ENCODE results near the gene SCN9A.

DNA sequence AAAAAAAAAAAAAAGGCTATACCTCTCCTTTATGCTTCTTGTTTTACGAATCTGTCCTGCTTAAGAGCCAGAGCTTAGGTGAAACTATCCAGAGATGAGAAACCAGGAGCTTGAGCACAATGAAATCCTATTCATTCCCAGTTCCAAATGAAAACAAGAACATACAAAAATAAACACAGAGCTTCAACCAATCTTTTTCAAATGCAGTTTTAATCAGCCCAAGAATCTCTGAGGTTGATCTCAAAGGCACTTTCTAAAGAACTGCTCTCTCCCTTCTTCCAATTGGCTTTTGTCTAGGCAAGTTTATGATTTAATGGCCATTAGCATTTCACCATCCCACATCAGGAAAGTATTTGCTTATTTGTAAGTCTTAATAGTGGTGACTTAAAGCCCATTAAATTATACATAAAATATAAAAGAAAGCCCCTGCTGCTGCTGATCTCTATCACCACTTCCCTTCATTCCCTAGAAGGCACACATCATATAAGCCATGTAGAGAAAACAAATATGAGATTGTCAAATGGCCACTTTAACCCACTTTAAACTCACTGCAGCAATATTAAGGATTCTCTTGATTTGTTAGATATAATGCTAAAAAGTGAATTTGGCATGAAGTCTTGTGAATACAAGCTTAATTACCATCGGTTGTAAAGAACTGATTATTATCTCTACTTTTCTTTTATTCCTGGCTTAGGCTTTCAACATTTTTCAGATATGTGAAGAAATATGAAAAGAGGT is 29.3 kb upstream of the SCN9A start:
- TF ChIP-seq, protein P1, sequence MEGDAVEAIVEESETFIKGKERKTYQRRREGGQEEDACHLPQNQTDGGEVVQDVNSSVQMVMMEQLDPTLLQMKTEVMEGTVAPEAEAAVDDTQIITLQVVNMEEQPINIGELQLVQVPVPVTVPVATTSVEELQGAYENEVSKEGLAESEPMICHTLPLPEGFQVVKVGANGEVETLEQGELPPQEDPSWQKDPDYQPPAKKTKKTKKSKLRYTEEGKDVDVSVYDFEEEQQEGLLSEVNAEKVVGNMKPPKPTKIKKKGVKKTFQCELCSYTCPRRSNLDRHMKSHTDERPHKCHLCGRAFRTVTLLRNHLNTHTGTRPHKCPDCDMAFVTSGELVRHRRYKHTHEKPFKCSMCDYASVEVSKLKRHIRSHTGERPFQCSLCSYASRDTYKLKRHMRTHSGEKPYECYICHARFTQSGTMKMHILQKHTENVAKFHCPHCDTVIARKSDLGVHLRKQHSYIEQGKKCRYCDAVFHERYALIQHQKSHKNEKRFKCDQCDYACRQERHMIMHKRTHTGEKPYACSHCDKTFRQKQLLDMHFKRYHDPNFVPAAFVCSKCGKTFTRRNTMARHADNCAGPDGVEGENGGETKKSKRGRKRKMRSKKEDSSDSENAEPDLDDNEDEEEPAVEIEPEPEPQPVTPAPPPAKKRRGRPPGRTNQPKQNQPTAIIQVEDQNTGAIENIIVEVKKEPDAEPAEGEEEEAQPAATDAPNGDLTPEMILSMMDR (IDR thresholded peaks at IDR 0.05) = no peak
- no peak for TF ChIP-seq POLR2A (IDR thresholded peaks at IDR 0.05)

Measured in adrenal gland (tissue), 5 donors.